Measurements from ENCODE around the gene FEM1B.

FEM1B gene

DNA sequence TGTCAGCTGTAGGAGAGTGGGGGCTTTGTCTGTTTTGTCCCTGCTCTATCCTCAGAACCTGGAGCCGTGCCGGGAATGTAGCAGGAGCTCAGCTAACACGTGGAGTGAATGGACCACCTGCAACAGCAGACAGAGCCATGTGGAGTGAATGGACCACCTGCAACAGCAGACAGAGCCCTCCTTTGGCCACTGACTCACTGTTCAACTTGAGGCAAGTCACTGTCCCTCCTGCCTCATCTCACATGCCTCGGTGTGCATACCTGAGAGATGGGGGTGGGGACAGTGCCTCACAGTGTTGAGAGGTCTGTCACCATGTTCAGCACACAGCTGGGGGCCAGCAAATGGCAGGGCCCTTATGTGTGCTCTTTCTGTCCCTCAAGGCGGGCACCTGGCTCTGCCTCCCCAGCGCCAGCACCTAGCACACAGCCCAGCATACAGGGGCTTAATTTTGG lies 27.9 kb downstream of the FEM1B start:
- peak; percentile 50 for DNase-seq (ENCODE audit: low spot score)
- TF ChIP-seq, protein P1, sequence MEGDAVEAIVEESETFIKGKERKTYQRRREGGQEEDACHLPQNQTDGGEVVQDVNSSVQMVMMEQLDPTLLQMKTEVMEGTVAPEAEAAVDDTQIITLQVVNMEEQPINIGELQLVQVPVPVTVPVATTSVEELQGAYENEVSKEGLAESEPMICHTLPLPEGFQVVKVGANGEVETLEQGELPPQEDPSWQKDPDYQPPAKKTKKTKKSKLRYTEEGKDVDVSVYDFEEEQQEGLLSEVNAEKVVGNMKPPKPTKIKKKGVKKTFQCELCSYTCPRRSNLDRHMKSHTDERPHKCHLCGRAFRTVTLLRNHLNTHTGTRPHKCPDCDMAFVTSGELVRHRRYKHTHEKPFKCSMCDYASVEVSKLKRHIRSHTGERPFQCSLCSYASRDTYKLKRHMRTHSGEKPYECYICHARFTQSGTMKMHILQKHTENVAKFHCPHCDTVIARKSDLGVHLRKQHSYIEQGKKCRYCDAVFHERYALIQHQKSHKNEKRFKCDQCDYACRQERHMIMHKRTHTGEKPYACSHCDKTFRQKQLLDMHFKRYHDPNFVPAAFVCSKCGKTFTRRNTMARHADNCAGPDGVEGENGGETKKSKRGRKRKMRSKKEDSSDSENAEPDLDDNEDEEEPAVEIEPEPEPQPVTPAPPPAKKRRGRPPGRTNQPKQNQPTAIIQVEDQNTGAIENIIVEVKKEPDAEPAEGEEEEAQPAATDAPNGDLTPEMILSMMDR (IDR thresholded peaks at IDR 0.05), result no peak
- Histone ChIP-seq H3K4me3 (no peak overlapping the region), H3K27ac (no peak overlapping the region)

DNA sequence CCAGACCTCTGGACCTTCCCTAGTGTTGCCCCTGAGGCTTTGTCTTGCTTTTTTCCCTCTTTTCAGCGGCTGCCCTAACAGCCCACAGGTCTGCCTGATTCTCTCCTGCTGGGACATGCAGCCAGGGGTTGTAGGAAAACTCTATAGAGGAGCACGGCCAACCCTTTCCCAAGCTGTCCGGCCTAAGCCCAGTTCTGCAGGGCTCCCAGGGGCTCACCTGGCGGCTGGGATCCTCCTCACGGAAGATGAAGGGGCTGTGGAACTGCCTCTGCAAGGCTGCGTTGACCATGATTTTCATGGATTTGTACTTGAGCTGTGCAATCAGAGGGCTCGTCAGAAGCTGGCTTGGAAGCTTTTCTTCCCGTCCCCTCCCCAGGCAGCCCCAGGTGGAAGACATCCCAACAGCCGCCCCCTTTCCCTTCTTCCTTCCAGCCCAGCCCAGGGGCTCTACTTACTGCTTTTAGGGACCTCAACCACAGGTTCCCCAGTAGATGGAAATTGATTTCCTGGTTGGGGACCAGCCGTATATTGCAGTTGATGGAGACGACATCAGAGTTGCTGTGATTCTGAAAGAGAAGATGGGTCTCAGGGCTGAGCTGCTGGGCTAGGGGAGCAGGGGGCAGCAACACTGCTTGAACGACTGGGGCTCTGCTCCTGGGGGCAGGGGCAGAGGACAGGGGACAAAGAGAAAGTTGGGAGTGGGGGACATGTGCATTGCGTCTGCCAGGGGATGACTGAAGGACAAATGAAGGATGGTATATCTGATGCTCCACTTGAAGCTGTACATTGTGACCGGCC lies 29.8 kb downstream of the FEM1B start:
- H3K27ac ChIP-seq, result peak overlapping the region; percentile 44 to 50
- TF ChIP-seq, protein P1 (IDR thresholded peaks at IDR 0.05), result no peak
- H3K4me3 ChIP-seq, result no peak overlapping the region
- peak; percentile 66 for DNase-seq (ENCODE audit: low spot score)

DNA sequence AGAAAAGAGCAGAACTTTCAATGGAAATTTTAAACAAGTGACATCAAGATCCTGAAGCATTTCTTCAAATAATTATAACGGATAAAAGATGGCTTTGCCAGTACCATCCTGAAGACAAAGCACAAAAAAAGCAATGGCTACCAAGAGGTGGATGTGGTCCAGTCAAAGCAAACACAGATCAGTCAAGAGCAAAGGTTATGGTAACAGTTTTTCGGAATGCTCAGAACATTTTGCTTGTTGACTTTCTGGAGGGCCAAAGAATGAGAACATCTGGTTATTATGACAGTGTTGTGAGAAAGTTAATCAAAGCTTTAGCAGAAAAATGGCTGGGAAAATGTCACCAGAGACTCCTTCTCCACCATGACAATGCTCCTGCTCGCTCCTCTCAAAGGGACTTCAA lies 31.5 kb downstream of the FEM1B start:
- no peak overlapping the region for H3K4me3 ChIP-seq
- DNase-seq (ENCODE audit: low spot score), result peak; percentile 16
- TF ChIP-seq, protein P1 (IDR thresholded peaks at IDR 0.05), result no peak
- H3K27ac ChIP-seq, result peak overlapping the region; percentile 60 to 63

DNA sequence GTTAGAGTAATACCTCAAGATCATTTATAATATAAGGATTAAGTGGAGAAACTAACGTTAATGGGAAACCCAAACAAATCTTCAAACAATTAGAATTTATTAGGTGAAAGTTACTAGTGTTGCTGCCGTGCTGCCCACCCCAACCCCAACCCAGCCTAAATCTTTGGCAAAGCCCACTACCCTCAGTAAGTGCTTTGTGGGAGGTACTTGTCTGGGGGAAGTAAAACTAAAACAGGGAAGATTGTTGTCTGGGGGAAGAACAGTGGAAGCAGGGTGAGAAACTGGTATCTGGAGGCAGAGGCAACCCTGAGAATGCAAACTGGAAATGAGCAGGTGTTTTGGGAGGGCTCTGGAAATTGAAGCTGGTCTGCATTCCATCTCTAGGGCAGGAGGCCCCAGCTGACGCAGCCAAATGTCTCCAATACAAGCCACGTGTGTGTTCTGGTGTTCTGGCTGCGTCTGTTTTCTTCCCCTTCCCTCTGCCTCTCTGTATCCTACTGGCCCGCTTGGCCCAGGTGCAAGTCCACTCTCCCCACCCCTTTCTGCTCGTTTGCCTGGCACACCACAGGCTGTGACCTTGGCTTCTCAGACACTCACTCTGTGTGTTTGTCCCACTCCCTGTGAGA lies 32.7 kb downstream of the FEM1B start:
- DNase-seq (ENCODE audit: low spot score), result peak; percentile 73

DNA sequence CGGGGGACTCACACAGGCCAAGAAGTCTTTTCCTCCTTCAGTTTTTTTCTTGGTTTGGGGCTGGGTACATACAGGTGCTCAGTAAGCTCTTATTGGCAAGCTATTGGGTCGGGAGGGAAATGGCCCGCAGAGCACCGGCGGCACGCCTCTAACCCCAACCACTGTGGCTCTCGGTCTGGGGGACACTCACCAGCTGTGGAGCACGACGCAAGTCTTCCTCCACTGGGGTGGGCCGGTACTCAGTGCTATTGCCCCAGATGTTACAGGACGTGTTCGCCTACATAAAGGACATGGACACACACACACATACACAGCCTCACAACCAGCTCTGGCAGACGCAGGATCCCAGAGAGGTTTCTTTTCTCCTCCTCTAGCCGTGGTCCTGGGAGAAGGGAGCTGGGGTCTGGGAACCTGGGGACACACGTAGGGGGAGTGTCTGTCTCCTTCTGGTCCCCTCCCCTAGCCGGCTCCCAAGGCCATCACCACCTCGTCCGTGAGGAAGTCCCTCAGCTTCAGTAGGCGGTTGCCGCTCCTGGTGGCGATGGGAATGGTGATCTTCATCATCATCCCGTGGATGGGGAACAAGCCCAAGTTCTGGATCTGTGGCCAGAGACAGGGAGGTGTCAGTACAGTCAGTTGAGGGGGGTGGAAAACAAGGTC lies 33.4 kb downstream of the FEM1B start:
- DNase-seq (ENCODE audit: low spot score), result no peak

More for the DNA sequence above, 32.7 kb downstream of the FEM1B start:
- H3K4me3 ChIP-seq, result no peak overlapping the region
- TF ChIP-seq, protein P1 (IDR thresholded peaks at IDR 0.05), result no peak
- H3K27ac ChIP-seq, result peak overlapping the region; percentile 63 to 71

DNA sequence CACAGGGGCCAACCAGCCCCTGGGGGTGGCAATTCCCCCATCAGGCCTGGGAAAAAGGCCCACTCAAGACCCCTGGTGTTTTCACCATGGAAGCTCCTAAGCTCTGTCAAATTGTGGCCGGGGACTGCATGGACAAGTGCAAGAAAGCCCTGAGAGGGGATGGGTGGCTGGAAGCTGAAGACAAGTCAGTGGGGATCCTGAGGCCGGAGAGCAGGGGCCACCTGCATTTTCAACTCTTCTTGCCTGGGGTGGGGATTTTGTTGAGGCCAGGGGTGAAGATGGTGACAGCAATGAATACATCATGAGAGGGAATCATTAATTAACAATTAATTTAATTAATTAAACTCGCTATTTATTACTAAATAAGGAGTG lies 33.9 kb downstream of the FEM1B start:
- Histone ChIP-seq H3K4me3 (no peak overlapping the region), H3K27ac (peak overlapping the region; percentile 30 to 71)
- TF ChIP-seq, protein P1 (IDR thresholded peaks at IDR 0.05), result no peak
- peak; percentile 65 for DNase-seq (ENCODE audit: low spot score)

More for the DNA sequence above, 33.4 kb downstream of the FEM1B start:
- Histone ChIP-seq H3K27ac (peak overlapping the region; percentile 48 to 71), H3K4me3 (no peak overlapping the region)
- TF ChIP-seq, protein P1 (IDR thresholded peaks at IDR 0.05), result no peak
